Measurements from ENCODE around the gene EGR4.
A peak's percentile ranks its signal among the peaks of the same experiment; 100 is the strongest.

The EGR4 gene

DNA sequence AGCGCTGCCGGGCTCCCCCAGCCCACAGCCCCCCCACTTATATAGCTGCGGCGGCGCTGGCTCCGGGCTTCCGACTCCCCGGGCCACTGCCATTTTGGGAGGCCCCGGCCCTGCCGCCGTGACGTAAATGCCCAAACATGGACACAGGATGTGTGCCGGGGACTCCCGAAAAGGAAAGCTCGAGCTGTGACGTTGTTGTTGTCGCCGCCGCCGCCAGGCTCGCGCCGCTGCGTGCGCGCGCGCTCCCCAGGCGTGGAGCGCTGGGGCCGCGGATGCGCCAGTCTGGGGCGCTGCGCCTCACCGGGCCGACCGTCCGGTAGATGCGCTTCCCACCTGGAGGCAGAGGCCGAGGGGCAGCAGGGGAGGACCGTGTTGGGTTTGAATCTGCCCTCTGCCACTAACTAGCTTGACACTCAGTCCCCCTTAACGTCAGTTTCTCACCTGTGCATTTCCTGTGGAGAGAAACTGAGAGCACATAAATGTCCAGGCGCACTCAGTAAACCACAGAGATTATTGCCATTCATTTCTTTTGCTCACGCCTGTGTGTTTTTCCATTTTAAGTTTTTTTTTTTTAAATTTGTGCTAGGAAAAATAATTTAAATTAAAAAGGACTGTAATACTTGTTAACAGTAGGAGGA, at the start of gene EGR4:
Gene EGR4 (minus strand): TSS at position 15 of the 638 bp plus-strand sequence. CDS start 231 bp downstream, outside the sequence.
- TF ChIP-seq, protein P1, sequence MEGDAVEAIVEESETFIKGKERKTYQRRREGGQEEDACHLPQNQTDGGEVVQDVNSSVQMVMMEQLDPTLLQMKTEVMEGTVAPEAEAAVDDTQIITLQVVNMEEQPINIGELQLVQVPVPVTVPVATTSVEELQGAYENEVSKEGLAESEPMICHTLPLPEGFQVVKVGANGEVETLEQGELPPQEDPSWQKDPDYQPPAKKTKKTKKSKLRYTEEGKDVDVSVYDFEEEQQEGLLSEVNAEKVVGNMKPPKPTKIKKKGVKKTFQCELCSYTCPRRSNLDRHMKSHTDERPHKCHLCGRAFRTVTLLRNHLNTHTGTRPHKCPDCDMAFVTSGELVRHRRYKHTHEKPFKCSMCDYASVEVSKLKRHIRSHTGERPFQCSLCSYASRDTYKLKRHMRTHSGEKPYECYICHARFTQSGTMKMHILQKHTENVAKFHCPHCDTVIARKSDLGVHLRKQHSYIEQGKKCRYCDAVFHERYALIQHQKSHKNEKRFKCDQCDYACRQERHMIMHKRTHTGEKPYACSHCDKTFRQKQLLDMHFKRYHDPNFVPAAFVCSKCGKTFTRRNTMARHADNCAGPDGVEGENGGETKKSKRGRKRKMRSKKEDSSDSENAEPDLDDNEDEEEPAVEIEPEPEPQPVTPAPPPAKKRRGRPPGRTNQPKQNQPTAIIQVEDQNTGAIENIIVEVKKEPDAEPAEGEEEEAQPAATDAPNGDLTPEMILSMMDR (IDR thresholded peaks at IDR 0.05; ENCODE audit: low read depth, low read length, missing control alignments) = peak; percentile 19
- DNase-seq (ENCODE audit: low read depth) = peak; percentile 57
- H3K4me3 ChIP-seq (ENCODE audit: low read depth, low read length) = peak within 1 kb of the TSS; percentile 65

DNA sequence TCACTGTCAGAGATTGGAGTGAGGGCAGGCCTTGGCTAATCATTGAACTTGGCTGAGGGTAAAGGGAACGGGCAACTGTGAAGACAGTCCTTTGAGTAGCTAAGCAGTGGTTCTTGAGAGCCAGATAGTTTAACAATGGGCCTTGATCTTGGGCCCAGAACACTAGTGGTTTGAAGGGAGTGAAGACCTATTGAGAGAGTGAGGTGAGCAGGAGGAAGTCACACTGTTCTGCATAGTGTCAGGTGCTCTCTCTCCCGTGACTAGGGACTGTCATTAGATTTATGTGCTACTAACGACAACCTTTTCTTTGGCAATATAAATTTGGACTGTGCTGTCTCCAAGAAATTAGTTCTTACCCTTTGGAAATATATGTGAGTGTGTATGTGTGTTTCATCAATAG, 47.7 kb upstream of the EGR4 start:
- H3K4me3 ChIP-seq (ENCODE audit: low read depth, low read length) = no peak overlapping the region
- TF ChIP-seq, protein P1 (IDR thresholded peaks at IDR 0.05; ENCODE audit: low read depth, low read length, missing control alignments) = no peak
- DNase-seq (ENCODE audit: low read depth) = no peak

DNA sequence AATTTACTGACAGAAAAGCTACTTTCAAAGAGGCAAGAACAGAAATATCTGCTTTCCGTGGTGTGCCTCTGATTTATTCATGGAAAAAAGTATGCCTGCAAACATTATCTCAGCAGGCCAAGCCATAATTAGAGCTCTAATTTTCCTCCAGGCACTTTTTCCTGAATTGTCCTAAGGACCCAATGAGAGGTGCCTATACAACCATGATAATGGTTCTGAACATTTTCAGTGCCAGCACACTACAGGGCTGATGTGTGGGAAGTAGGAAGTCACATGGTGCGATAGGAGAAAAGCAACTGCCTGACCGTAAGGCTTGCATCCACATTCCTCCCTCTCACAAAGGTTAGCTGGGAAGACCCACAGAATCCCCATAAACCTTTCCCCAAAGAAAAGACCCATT, 45.9 kb upstream of the EGR4 start:
- no peak for DNase-seq (ENCODE audit: low read depth)
- no peak overlapping the region for H3K4me3 ChIP-seq (ENCODE audit: low read depth, low read length)
- TF ChIP-seq, protein P1 (IDR thresholded peaks at IDR 0.05; ENCODE audit: low read depth, low read length, missing control alignments) = no peak

DNA sequence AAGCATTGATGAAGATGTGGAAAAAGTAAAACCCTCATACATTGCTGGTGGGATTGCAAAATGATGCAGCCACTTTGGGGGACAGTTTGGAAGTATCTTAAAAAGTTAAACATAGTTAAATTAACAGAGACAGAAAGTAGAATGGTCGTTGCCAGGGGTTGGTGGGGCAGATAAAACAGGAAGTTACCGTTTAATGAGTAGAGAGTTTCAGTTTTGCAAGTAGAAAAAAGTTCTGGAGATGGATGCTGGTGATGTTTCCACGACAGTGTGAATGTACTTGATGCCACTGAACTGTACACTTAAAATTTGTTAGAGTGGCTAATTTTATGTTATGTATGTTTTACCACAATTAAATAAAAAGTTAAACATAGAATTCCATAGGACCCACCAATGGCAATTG, 44.5 kb upstream of the EGR4 start:
- DNase-seq (ENCODE audit: low read depth) = no peak
- no peak overlapping the region for H3K4me3 ChIP-seq (ENCODE audit: low read depth, low read length)
- TF ChIP-seq, protein P1 (IDR thresholded peaks at IDR 0.05; ENCODE audit: low read depth, low read length, missing control alignments) = no peak

GRCh38 chr2:73334620-73335019, 41.3 kb upstream of the EGR4 start:
- H3K4me3 ChIP-seq (ENCODE audit: low read depth, low read length) = no peak overlapping the region
- no peak for DNase-seq (ENCODE audit: low read depth)
- TF ChIP-seq, protein P1 (IDR thresholded peaks at IDR 0.05; ENCODE audit: low read depth, low read length, missing control alignments) = no peak

DNA sequence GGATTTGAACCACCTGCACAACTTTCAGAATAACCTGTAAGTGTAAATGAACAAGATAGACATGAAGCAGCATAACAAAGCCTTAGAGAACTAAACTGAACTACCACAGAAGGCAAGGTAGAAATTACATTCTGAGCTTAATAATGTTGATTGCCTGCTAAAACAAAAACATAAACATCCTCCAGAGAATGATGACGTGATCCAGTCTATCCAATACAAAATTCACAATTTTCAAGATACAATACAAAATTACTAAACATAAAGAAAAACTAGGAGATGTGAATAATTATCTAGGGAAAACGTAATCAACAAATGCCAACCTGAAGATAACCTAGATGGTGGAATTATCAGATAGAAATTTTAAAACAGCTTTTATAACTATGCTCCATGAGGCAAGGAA, 40.7 kb upstream of the EGR4 start:
- no peak for DNase-seq (ENCODE audit: low read depth)
- TF ChIP-seq, protein P1 (IDR thresholded peaks at IDR 0.05; ENCODE audit: low read depth, low read length, missing control alignments) = no peak
- H3K4me3 ChIP-seq (ENCODE audit: low read depth, low read length) = no peak overlapping the region

DNA sequence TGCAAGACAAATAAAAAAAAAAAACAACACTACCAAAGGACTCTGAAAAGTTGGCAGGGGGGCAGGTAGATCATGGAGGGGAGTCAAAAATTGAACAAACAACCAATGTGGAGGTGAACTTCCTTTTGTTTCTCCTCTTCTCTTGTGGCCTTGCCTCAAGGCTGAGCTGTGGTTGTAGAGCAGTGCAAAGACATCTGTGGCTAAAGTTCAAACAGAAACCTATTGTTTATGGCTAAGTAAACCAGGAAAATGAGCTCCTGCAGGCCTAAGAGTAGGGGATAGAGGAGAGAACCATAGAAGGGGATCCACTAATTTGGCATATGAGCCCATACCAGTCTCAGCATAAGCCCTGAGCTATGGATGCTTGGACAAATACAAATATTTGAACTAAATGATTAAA, 40.2 kb upstream of the EGR4 start:
- TF ChIP-seq, protein P1 (IDR thresholded peaks at IDR 0.05; ENCODE audit: low read depth, low read length, missing control alignments) = no peak
- no peak overlapping the region for H3K4me3 ChIP-seq (ENCODE audit: low read depth, low read length)
- DNase-seq (ENCODE audit: low read depth) = no peak
